Pancreas (tissue), 10 donors: Measurements from ENCODE around the gene LAYN. TPM values are rescaled to one million over a fixed set of nuclear protein-coding genes. Genes with fewer than 3 reads are reported as not detected.

Source experiments
- ATAC-seq, 4 donors: fragments of 200-7000 bp; cut with Tn5 transposase; one replicate each; pipeline versions ENCODE4 v1.8.0 to v1.9.1; 2020; ENCODE audit warnings: mild to moderate bottlenecking in 4 of 4, moderate library complexity in 4 of 4
- DNase-seq, 6 donors: peaks; one replicate each; pipeline ENCODE4 v3.0.0-alpha.2; 2020
- FAIRE-seq: peaks from 2 replicates; lab custom pipeline; 2012; peaks lifted over from hg19 to GRCh38; lab: Jason Lieb, UNC
- H3K27ac ChIP-seq, 4 donors: fragments of 200-600 bp; sonication (generic); 1 replicate in 3 of 4; 2 replicates in 1 of 4; pipeline versions ENCODE4 v1.5.0 to v1.8.0; 2020
- H3K27me3 ChIP-seq, 4 donors: fragments of 200-600 bp; one replicate each; pipeline ENCODE4 v1.8.0; 2021
- H3K36me3 ChIP-seq, 3 donors: fragments of 200-600 bp; sonication (generic) in 1 of 3; one replicate each; pipeline versions ENCODE4 v1.5.0 to v1.8.0; 2020 to 2021
- H3K4me1 ChIP-seq, 3 donors: fragments of 200-600 bp; one replicate each; pipeline ENCODE4 v1.8.0; 2021
- H3K4me3 ChIP-seq, 4 donors: fragments of 200-600 bp; sonication (generic) in 2 of 4; one replicate each; pipeline versions ENCODE4 v1.5.0 to v1.8.0; 2020 to 2021
- H3K9me3 ChIP-seq, 4 donors: fragments of 200-600 bp; one replicate each; pipeline ENCODE4 v1.8.0; 2021
- CTCF ChIP-seq, 4 donors: fragments of 200-600 bp; sonication (generic) in 3 of 4; IDR thresholded peaks; one replicate each; pipeline versions ENCODE4 v1.5.0 to v1.8.0; 2021; ENCODE audit warnings: antibody characterized with exemption in 4 of 4
- WGBS, 2 donors: extraction: QIAGEN DNeasy Blood & Tissue Kit; methylation state at CpG; one replicate each; pipeline ENCODE4 v1.1.7; 2013; 5-methylcytosine and 5-hydroxymethylcytosine counted together
- intact Hi-C, 3 donors: fragments of 100-400 bp; cut with DNase I; formaldehyde crosslinking; loops; one replicate each; pipeline versions ENCODE4 v1.11.1 to v1.14.2; 2022
- polyA plus RNA-seq, 2 donors: library from polyadenylated mRNA; stranded (reverse); fragments of 200-250 nt; gene quantifications; one replicate each; pipeline ENCODE4 v1.2.3, GENCODE V29; 2013
- total RNA-seq, 6 donors: library from RNA; stranded (reverse); fragmentation: NEBNext Ultra II Directional in 4 of 6; extraction: Animal tissue kit (Norgen Biotek cat#: 25700) in 4 of 6; gene quantifications; one replicate each; pipeline versions ENCODE4 v1.2.1 to v1.2.4, GENCODE V29; 2021 to 2023
- donor health status: healthy with polysubstance abuse.
- donor health status: DM: no; HTN: no; CAD: no; lungs with moderate emphysema.
- donor health status: DM: no; HTN: no; CAD: no.
- donor health status: control.
- donor health status: control.
- donor health status: Bipolar disorder and iron deficiency.
- donor health status: DM: yes; HTN: yes; CAD: no.
- donor health status: DM: no; HTN: no; CAD: no.
- donor health status: DM: no; HTN: no; CAD: no.
- donor health status: DM: yes; HTN: yes; CAD: no.

Gene LAYN
- total and polyA plus RNA-seq, 8 donors, result 0.44 to 3.2 (median 1.1) TPM

- no peaks in the 10 kb centered on the region for H3K27me3 ChIP-seq
- no peak overlapping the region for H3K4me3 ChIP-seq
- peak in 1 of 4 donors; percentile 44 for ATAC-seq
- intact Hi-C loops, result no loop called here
- FAIRE-seq, result no peak
- no peak for DNase-seq
- H3K27ac ChIP-seq, result no peak overlapping the region
- peaks cover 0 to 3% (median 0%) of the 10 kb centered on the region in 3 donors for H3K4me1 ChIP-seq
- TF ChIP-seq CTCF (IDR thresholded peaks at IDR 0.05), result no peak
- 77 to 81% methylated on average over 5 of the region's 5 CpGs for WGBS, 2 donors
- H3K9me3 ChIP-seq, result no peaks in the 10 kb centered on the region
- H3K36me3 ChIP-seq, result no peaks in the 10 kb centered on the region
Observed at GRCh38 chr11:111557425-111558111, 17.0 kb downstream of the LAYN start.

- TF ChIP-seq CTCF (IDR thresholded peaks at IDR 0.05), result no peak
- 76 to 83% methylated on average over 11 of the region's 11 CpGs for WGBS, 2 donors
- H3K4me1 ChIP-seq, result peaks cover 0 to 3% (median 0%) of the 10 kb centered on the region in 3 donors
- no peak for DNase-seq
- H3K27ac ChIP-seq, result no peak overlapping the region
- no peaks in the 10 kb centered on the region for H3K27me3 ChIP-seq
- ATAC-seq, result peak in 1 of 4 donors; percentile 20
- H3K4me3 ChIP-seq, result no peak overlapping the region
- no peaks in the 10 kb centered on the region for H3K9me3 ChIP-seq
- intact Hi-C loops, result loop anchor here in 1 of 3 donors (10.0 kb wide), 1 partner anchor 285 kb away; no protein-coding TSS in a partner anchor
- no peak for FAIRE-seq
- no peaks in the 10 kb centered on the region for H3K36me3 ChIP-seq
Observed at GRCh38 chr11:111559800-111560464, 19.4 kb downstream of the LAYN start.

GRCh38 chr11:111560800-111561199 is 20.3 kb downstream of the LAYN start:
- no peak overlapping the region for H3K27ac ChIP-seq
- TF ChIP-seq CTCF (IDR thresholded peaks at IDR 0.05), result no peak
- intact Hi-C loops, result loop anchor here in 1 of 3 donors (10.0 kb wide), 1 partner anchor 284 kb away; no protein-coding TSS in a partner anchor

GRCh38 chr11:111561306-111561705 is 20.8 kb downstream of the LAYN start:
- Histone ChIP-seq H3K27ac (no peak overlapping the region), H3K4me1 (peaks cover 0 to 3% (median 0%) of the 10 kb centered on the region in 3 donors), H3K9me3 (no peaks in the 10 kb centered on the region), H3K4me3 (no peak overlapping the region), H3K27me3 (no peaks in the 10 kb centered on the region), H3K36me3 (no peaks in the 10 kb centered on the region)
- DNase-seq, result no peak
- ATAC-seq, result no peak
- WGBS, 2 donors, result 71 to 87% methylated on average over 3 of the region's 3 CpGs
- TF ChIP-seq CTCF (IDR thresholded peaks at IDR 0.05), result no peak
- intact Hi-C loops, result loop anchor here in 1 of 3 donors (10.0 kb wide), 1 partner anchor 283 kb away; no protein-coding TSS in a partner anchor
- no peak for FAIRE-seq

More at GRCh38 chr11:111560800-111561199, 20.3 kb downstream of the LAYN start:
- WGBS, 2 donors, result 85 to 92% methylated on average over 3 of the region's 3 CpGs
- no peaks in the 10 kb centered on the region for H3K27me3 ChIP-seq
- no peak for ATAC-seq
- no peak for DNase-seq
- no peak for FAIRE-seq
- no peak overlapping the region for H3K4me3 ChIP-seq
- H3K9me3 ChIP-seq, result no peaks in the 10 kb centered on the region
- peaks cover 0 to 3% (median 0%) of the 10 kb centered on the region in 3 donors for H3K4me1 ChIP-seq
- no peaks in the 10 kb centered on the region for H3K36me3 ChIP-seq
